Calu3 (cell line): ENCODE results near the gene RTL10. TPM values are rescaled to one million over a fixed set of nuclear protein-coding genes. Genes with fewer than 3 reads are reported as not detected.

Experiments used
- BruUV-seq: library from RNA; stranded (reverse); fragments of 400-500 nt; replicated peaks from 2 replicates; lab custom pipeline; 2021; lab: Mats Ljungman, UMichigan
- CTCF ChIA-PET: fragments of 300-600 bp; sonication (Branson Sonifier 250); formaldehyde crosslinking; loops from one replicate; lab custom pipeline; 2022; ENCODE audit warnings: antibody characterized with exemption; lab: Charles Lee
- DNase-seq: peaks from one replicate; pipeline ENCODE4 v3.0.0; 2022
- H3K27ac Mint-ChIP-seq: one replicate; pipeline ENCODE4 v1.8.0; 2022; ENCODE audit warnings: mixed read lengths; ENCODE audit not compliant: unreplicated experiment
- H3K27me3 Mint-ChIP-seq: one replicate; pipeline ENCODE4 v1.8.0; 2022; ENCODE audit warnings: mixed read lengths; ENCODE audit not compliant: unreplicated experiment
- H3K36me3 Mint-ChIP-seq: one replicate; pipeline ENCODE4 v1.8.0; 2022; ENCODE audit warnings: mild to moderate bottlenecking, moderate library complexity, mixed read lengths; ENCODE audit not compliant: insufficient read depth, unreplicated experiment
- H3K4me1 Mint-ChIP-seq: one replicate; pipeline ENCODE4 v1.8.0; 2022; ENCODE audit warnings: mild to moderate bottlenecking, low read depth, mixed read lengths; ENCODE audit not compliant: unreplicated experiment
- H3K4me3 Mint-ChIP-seq: one replicate; pipeline ENCODE4 v1.8.0; 2022; ENCODE audit warnings: mild to moderate bottlenecking, low read depth, moderate library complexity, mixed read lengths; ENCODE audit not compliant: unreplicated experiment
- H3K9me3 Mint-ChIP-seq: one replicate; pipeline ENCODE4 v1.8.0; 2022; ENCODE audit warnings: low read depth, mixed read lengths; ENCODE audit not compliant: unreplicated experiment
- CTCF ChIP-seq: fragments of 200-600 bp; IDR thresholded peaks from one replicate; pipeline ENCODE4 v1.8.0; 2022; ENCODE audit warnings: antibody characterized with exemption; ENCODE audit not compliant: unreplicated experiment
- intact Hi-C: fragments of 100-400 bp; cut with micrococcal nuclease; formaldehyde crosslinking; loops from one replicate; pipeline ENCODE4 v1.10.0; 2022; ENCODE audit not compliant: unreplicated experiment
- total RNA-seq: library from RNA; stranded (reverse); gene quantifications from 2 replicates; pipeline ENCODE4 v1.2.3, GENCODE V29; 2022

RTL10 gene
- total RNA-seq, 1 experiment from 2014 or later: 26.2 TPM

DNA sequence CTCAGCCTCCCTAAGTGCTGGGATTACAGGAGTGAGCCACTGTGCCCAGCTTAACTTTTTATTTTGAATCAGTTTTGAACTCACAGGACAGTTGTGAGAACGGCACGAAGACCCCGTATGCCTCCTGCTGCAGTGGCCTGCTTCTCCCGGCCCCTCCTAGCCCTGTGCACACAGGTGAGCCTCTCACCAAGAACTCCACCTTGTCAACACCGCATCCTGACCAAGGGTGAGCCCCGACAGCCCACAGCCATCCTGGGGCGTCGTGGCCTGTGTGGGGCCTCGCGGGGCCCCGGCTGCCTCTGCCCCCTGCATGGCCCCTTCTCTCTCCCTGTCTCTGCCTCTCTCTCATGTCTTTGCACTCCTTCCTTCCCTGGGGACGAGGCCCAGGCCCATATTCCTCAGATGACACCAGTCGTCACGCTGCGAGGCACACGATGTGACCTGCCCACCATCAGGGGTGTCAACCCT lies 38.8 kb downstream of the RTL10 start:
- CTCF ChIA-PET: no interaction called here
- Mint-ChIP-seq H3K27me3 (no peaks in the 10 kb centered on the region), H3K4me1 (no peaks in the 10 kb centered on the region), H3K9me3 (no peaks in the 10 kb centered on the region), H3K27ac (no peak overlapping the region), H3K4me3 (no peak overlapping the region), H3K36me3 (no peaks in the 10 kb centered on the region)
- BruUV-seq: no TSS peak
- no peak for DNase-seq
- TF ChIP-seq CTCF: no peak
- intact Hi-C loops: no loop called here

DNA sequence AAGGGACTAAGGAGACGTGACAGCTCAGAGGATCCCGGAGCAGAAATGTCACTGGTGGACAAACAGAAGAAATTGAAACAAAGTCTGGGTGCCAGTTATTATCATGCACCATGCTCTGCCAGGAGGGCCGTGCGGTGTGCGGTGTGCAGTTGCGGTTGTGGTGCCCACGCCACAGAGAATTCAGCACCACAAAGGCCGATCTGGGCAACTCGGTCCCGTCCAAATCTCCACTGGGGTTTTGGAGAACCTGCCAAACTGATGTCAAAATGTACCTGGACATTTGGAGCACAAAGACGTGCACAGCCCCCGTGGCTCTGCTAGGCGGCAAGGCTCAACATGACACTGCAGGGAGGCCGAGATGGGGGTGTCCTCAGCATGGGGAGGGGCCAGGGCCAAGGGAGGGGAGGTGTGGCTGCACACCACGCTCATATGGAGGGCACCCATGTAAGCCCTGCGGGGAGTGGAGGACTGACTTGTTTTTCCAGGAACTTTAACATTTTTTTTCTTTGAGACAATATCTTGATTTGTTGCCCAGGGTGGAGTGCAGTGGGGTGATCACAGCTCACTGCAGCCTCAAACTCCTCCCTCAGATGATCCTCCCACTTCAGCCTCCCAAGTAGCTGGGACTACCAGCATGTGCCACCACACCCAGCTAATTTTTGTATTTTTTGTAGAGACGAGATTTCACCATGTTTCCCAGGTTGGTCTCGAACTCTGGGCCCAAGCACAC lies 39.4 kb downstream of the RTL10 start:
- Mint-ChIP-seq H3K4me3 (no peak overlapping the region), H3K27ac (no peak overlapping the region), H3K27me3 (no peaks in the 10 kb centered on the region), H3K4me1 (no peaks in the 10 kb centered on the region), H3K36me3 (no peaks in the 10 kb centered on the region), H3K9me3 (no peaks in the 10 kb centered on the region)
- no TSS peak for BruUV-seq
- no peak for TF ChIP-seq CTCF
- CTCF ChIA-PET: no interaction called here
- intact Hi-C loops: no loop called here
- DNase-seq: no peak

DNA sequence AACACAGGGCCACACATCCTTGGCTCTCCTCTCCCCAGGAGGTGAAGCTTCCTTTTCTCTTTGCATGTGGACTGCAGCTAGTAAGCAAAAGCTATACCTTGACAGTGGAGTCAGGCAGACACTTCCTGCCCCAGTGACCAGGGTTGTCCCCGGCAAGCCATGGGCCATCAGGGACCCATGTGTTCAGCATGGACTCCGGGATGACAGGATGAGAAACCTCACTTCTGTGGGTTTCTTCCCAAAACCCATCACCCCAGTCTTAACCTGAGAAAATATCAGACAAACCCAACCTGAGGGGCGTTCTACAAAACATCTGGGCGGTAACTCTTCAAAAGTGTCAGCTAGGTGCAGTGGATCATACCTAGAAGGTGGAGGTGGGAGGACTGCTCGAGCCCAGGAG lies 40.2 kb downstream of the RTL10 start:
- no peaks in the 10 kb centered on the region for H3K36me3 Mint-ChIP-seq
- CTCF ChIA-PET: no interaction called here
- no TSS peak for BruUV-seq
- H3K4me3 Mint-ChIP-seq: no peak overlapping the region
- H3K4me1 Mint-ChIP-seq: no peaks in the 10 kb centered on the region
- no peak overlapping the region for H3K27ac Mint-ChIP-seq
- H3K27me3 Mint-ChIP-seq: no peaks in the 10 kb centered on the region
- TF ChIP-seq CTCF: no peak
- intact Hi-C loops: no loop called here
- DNase-seq: no peak
- H3K9me3 Mint-ChIP-seq: no peaks in the 10 kb centered on the region

- TF ChIP-seq CTCF: no peak
- no TSS peak for BruUV-seq
- Mint-ChIP-seq H3K36me3 (no peaks in the 10 kb centered on the region), H3K27me3 (no peaks in the 10 kb centered on the region), H3K4me1 (no peaks in the 10 kb centered on the region), H3K27ac (no peak overlapping the region), H3K4me3 (no peak overlapping the region), H3K9me3 (no peaks in the 10 kb centered on the region)
- no peak for DNase-seq
- intact Hi-C loops: no loop called here
- CTCF ChIA-PET: no interaction called here
Measured at GRCh38 chr22:19812910-19813309, 41.8 kb downstream of the RTL10 start.
